ENCODE data around the gene CAMK2B. TPM values are rescaled to one million over a fixed set of nuclear protein-coding genes. Genes with fewer than 3 reads are reported as not detected.
"Not testable (repeated sequence)": the region's sequence is repeated elsewhere in the genome, so short reads cannot be mapped to it uniquely, and the experiment has no call there.

CAMK2B gene
- total RNA-seq, 4 donors from 2014 or later: 0.26 to 0.95 (median 0.69) TPM

DNA sequence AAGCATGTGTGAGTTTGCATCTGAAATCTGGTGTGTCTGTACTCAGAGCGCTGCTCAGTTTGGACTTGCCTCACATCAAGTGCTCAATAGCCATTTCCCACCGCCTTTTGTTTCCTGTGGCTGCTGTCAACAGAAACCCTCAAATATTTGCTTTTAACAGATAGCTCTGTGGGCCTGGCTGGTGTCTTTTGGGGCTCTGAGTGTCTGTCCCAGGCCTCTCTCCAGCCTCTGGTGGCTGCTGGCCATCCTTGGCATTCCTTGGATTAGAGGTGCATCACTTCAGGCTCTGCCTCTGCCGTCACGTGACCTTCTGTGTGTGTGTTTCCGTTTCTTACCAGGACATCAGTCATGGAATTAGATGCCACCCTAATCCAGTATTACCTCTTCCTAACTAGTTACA, 115.3 kb downstream of the CAMK2B start:
- 77 to 80% methylated on average over 5 of the region's 5 CpGs for WGBS, 2 donors
- intact Hi-C loops (cut with DNase I): no loop called here
- no peak overlapping the region for H3K4me3 ChIP-seq
- H3K9me3 ChIP-seq: no peaks in the 10 kb centered on the region
- TF ChIP-seq CTCF (IDR thresholded peaks at IDR 0.05) (no peak), POLR2A (IDR thresholded peaks at IDR 0.05) (no peak)
- no peak for DNase-seq
- no peaks in the 10 kb centered on the region for H3K27me3 ChIP-seq
- H3K36me3 ChIP-seq: peaks cover 22 to 89% (median 60%) of the 10 kb centered on the region in 3 donors
- no peak overlapping the region for H3K27ac ChIP-seq
- H3K4me1 ChIP-seq: no peaks in the 10 kb centered on the region

DNA sequence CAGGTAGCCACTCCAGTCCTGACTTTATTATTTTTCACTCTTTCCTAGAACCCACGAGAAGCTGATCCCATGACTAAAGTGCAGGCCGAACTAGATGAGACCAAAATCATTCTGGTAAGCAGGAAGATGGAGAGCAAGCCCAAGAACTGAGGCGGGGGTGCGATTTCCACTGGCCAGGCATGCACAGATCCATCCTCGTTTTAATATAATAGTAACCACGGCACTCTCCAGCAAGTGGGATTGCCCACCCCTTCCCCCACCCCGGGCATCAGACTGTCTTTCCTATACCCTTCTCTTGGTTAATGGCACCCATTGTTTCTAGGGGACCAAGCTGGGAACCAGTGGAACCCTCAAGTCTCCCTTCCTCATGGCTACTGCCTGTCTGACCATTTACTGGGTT, 117.3 kb downstream of the CAMK2B start:
- no peak overlapping the region for H3K27ac ChIP-seq
- intact Hi-C loops (cut with DNase I): no loop called here
- no peak for TF ChIP-seq POLR2A (IDR thresholded peaks at IDR 0.05)
- no peak for TF ChIP-seq CTCF (IDR thresholded peaks at IDR 0.05)
- 93 to 94% methylated on average over 3 to 6 of the region's 7 CpGs for WGBS, 2 donors
- H3K4me1 ChIP-seq: peaks cover 0 to 11% (median 2%) of the 10 kb centered on the region in 3 donors
- no peak overlapping the region for H3K4me3 ChIP-seq
- no peak for DNase-seq
- no peaks in the 10 kb centered on the region for H3K9me3 ChIP-seq
- H3K36me3 ChIP-seq: peaks cover 22 to 99% (median 60%) of the 10 kb centered on the region in 3 donors
- no peaks in the 10 kb centered on the region for H3K27me3 ChIP-seq

DNA sequence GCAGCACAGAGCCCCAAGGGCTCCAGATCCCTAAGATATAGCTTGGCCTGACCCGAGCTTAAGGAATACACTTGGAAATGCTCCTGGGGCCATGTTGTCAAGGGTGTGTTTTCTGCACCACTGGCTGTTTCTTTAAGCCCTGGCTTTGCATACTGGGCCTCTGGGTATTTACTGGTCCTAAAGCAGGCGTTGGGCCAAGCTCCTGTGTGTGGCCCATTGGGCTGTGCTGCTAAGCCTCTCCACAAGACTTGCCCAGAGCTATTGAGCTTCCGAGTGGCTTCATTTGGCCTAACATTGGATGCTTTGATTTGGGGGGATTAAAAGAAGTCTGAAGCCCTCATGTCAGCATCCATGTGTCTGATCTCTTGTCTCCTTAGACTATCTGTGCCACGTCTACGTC, 119.4 kb downstream of the CAMK2B start:
- DNase-seq: no peak
- intact Hi-C loops (cut with DNase I): no loop called here
- H3K4me3 ChIP-seq: no peak overlapping the region

GRCh38 chr7:44201813-44202212, 123.6 kb downstream of the CAMK2B start:
- Histone ChIP-seq H3K27ac (peak overlapping the region in 2 of 4 donors; percentile 83 to 88), H3K27me3 (peaks cover 0 to 6% (median 0%) of the 10 kb centered on the region in 4 donors), H3K36me3 (peaks cover 4 to 37% (median 12%) of the 10 kb centered on the region in 3 donors), H3K4me3 (peak overlapping the region; percentile 68 to 98 (median 96)), H3K4me1 (peaks cover 3 to 41% (median 12%) of the 10 kb centered on the region in 3 donors), H3K9me3 (no peaks in the 10 kb centered on the region)
- TF ChIP-seq CTCF (IDR thresholded peaks at IDR 0.05) (no peak), POLR2A (IDR thresholded peaks at IDR 0.05) (no peak)
- 16 to 20% methylated on average over 8 of the region's 8 CpGs for WGBS, 2 donors
- intact Hi-C loops (cut with DNase I): no loop called here
- DNase-seq: no peak

More for the DNA sequence above, 119.4 kb downstream of the CAMK2B start:
- WGBS, 2 donors: 79 to 96% methylated on average over 4 to 5 of the region's 5 CpGs
- H3K9me3 ChIP-seq: no peaks in the 10 kb centered on the region
- peaks cover 22 to 78% (median 46%) of the 10 kb centered on the region in 3 donors for H3K36me3 ChIP-seq
- no peak for TF ChIP-seq POLR2A (IDR thresholded peaks at IDR 0.05)
- peaks cover 3 to 30% (median 12%) of the 10 kb centered on the region in 3 donors for H3K4me1 ChIP-seq
- H3K27me3 ChIP-seq: no peaks in the 10 kb centered on the region
- H3K27ac ChIP-seq: no peak overlapping the region

- Histone ChIP-seq H3K4me3 (peak within 1 kb of the TSS; percentile 68 to 98 (median 96)), H3K36me3 (peaks cover 0 to 27% (median 2%) of the 10 kb centered on the region in 3 donors), H3K27ac (peak within 1 kb of the TSS; percentile 83 to 95 (median 88)), H3K4me1 (peaks cover 3 to 51% (median 12%) of the 10 kb centered on the region in 3 donors), H3K9me3 (no peaks in the 10 kb centered on the region), H3K27me3 (peaks cover 0 to 6% (median 0%) of the 10 kb centered on the region in 4 donors)
- WGBS, 2 donors: 0 to 1% methylated on average over 9 to 21 of the region's 58 CpGs
- DNase-seq: peak; percentile 72
- intact Hi-C loops (cut with DNase I): no loop called here
- TF ChIP-seq CTCF (IDR thresholded peaks at IDR 0.05): peak; percentile 49 to 83 (median 77)
- peak in 3 of 4 donors; percentile 77 to 85 (median 78) for TF ChIP-seq POLR2A (IDR thresholded peaks at IDR 0.05)
Observed at GRCh38 chr7:44200699-44201461, 124.5 kb downstream of the CAMK2B start, which contains the start of gene YKT6. TSS of gene YKT6 (plus strand) at chr7:44200978. CDS start at chr7:44201136, 158 bp downstream.

GRCh38 chr7:44200163-44200562, 125.2 kb downstream of the CAMK2B start:
- DNase-seq; H3K27me3 ChIP-seq; intact Hi-C loops (cut with DNase I); H3K9me3 ChIP-seq; H3K27ac ChIP-seq: not testable (repeated sequence)
- WGBS, 2 donors: no CpG with 5 or more reads among the region's 3 CpGs
- Histone ChIP-seq H3K4me3 (peak overlapping the region in 2 of 4 donors; percentile 68 to 98), H3K4me1 (peaks cover 3 to 52% (median 12%) of the 10 kb centered on the region in 3 donors), H3K36me3 (peaks cover 0 to 20% (median 0%) of the 10 kb centered on the region in 3 donors)

Measured in esophagus squamous epithelium (tissue), 5 donors.